PFSK-1 (cell line): ENCODE measurements around the gene MCL1. TPM values are rescaled to one million over a fixed set of nuclear protein-coding genes. Genes with fewer than 3 reads are reported as not detected.

ENCODE experiments used
- FOXP2 ChIP-seq: optimal IDR thresholded peaks from 2 replicates; pipeline ENCODE3; 2011; ENCODE audit warnings: borderline replicate concordance, control low read depth, inconsistent platforms; ENCODE audit not compliant: insufficient read depth; ENCODE audit errors: extremely low read length, extremely low read depth
- POLR2AphosphoS5 ChIP-seq: IDR thresholded peaks from 2 replicates; pipeline ENCODE4 v1.6.1; 2012; ENCODE audit warnings: low read depth, mild to moderate bottlenecking, control low read depth, low read length, moderate library complexity
- REST ChIP-seq, 2 experiments: IDR thresholded peaks; 2 replicates each; pipeline versions ENCODE4 v1.6.1 to v1.8.0; 2011 to 2012; ENCODE audit warnings: low read depth in 2 of 2, low read length in 2 of 2, control low read depth in 1 of 2, inconsistent platforms in 1 of 2, mild to moderate bottlenecking in 1 of 2, moderate library complexity in 1 of 2; ENCODE audit not compliant: insufficient read depth in 1 of 2
- SIN3A ChIP-seq: IDR thresholded peaks from 2 replicates; pipeline ENCODE4 v1.6.1; 2012; ENCODE audit warnings: mild to moderate bottlenecking, low read length, moderate library complexity, borderline replicate concordance; ENCODE audit not compliant: insufficient read depth
- TAF1 ChIP-seq: IDR thresholded peaks from 2 replicates; pipeline ENCODE4 v1.6.1; 2012; ENCODE audit warnings: low read length, control low read depth, borderline replicate concordance; ENCODE audit not compliant: insufficient read depth
- polyA plus RNA-seq: library from polyadenylated mRNA; unstranded; fragments of >200 nt; gene quantifications from one replicate; pipeline ENCODE4 v1.2.1, GENCODE V29; 2012; ENCODE audit warnings: low read depth, missing spikeins; ENCODE audit not compliant: insufficient read length

The MCL1 gene
- 97.0 TPM for polyA plus RNA-seq

GRCh38 chr1:150579110-150579944, at the start of gene MCL1:
Gene MCL1, minus strand, starts transcription at chr1:150579610. Its CDS starts 80 bp downstream, at chr1:150579530.
- TF ChIP-seq TAF1 (peak; percentile 100), FOXP2 (peak; percentile 5), REST (IDR thresholded peaks at IDR 0.05; ENCODE audit: insufficient read depth in 1 of 2, low read depth in 2 of 2, low read length in 2 of 2) (peak; percentile 32 to 73; a peak in 3 of 4 replicates), SIN3A (peak; percentile 77; the same call in 1 of the 2 replicates), POLR2AphosphoS5 (peak; percentile 99)

- no peak; the same call in 1 of the 2 replicates for TF ChIP-seq SIN3A
- no peak for TF ChIP-seq REST (IDR thresholded peaks at IDR 0.05; ENCODE audit: insufficient read depth in 1 of 2, low read depth in 2 of 2, low read length in 2 of 2)
- TF ChIP-seq TAF1 = no peak
- TF ChIP-seq POLR2AphosphoS5 = no peak
- no peak for TF ChIP-seq FOXP2
These were observed 49.3 kb upstream of the MCL1 start for GRCh38 chr1:150628766-150629114.

GRCh38 chr1:150627826-150628410, 48.5 kb upstream of the MCL1 start:
- TF ChIP-seq POLR2AphosphoS5 (no peak), SIN3A (no peak)

GRCh38 chr1:150626150-150626549, 46.7 kb upstream of the MCL1 start:
- TF ChIP-seq POLR2AphosphoS5 = no peak
- TF ChIP-seq REST (IDR thresholded peaks at IDR 0.05; ENCODE audit: insufficient read depth in 1 of 2, low read depth in 2 of 2, low read length in 2 of 2) = no peak
- TF ChIP-seq FOXP2 = no peak
- TF ChIP-seq SIN3A = no peak
- TF ChIP-seq TAF1 = no peak

GRCh38 chr1:150622303-150622975, 43.0 kb upstream of the MCL1 start:
- TF ChIP-seq SIN3A = no peak
- TF ChIP-seq TAF1 = no peak
